K562 treated with DMSO at 1 percent for 12 hours (cell line): Measurements from ENCODE around the gene OR2B3. TPM values are rescaled to one million over a fixed set of nuclear protein-coding genes. Genes with fewer than 3 reads are reported as not detected.

Experiments
- total RNA-seq: library from RNA; unstranded; fragments of 300-600 nt; gene quantifications from 2 replicates; pipeline ENCODE4 v1.2.3, GENCODE V29; 2022; ENCODE audit not compliant: insufficient read depth

OR2B3 gene
- not detected in 2 replicates for total RNA-seq

GRCh38 chr6:29087213-29087612, at the start of gene OR2B3:
Gene OR2B3 (minus strand): TSS chr6:29087313. CDS start chr6:29087248, 65 bp downstream.

GRCh38 chr6:29107758-29108157, 20.6 kb upstream of the OR2B3 start, which contains the start of gene OR2J3:
Gene OR2J3 (plus strand): TSS chr6:29108058. CDS start chr6:29111891, 3,833 bp downstream.

GRCh38 chr6:29099190-29099589, 12.1 kb upstream of the OR2B3 start, which contains the start of gene OR2J1:
Gene OR2J1 (plus strand): TSS chr6:29099490. CDS start chr6:29100943, 1,453 bp downstream.

GRCh38 chr6:29045075-29045474, 42.0 kb downstream of the OR2B3 start, which contains the start of gene OR2W1:
Gene OR2W1 (minus strand): TSS chr6:29045175. CDS start chr6:29045175, 0 bp downstream.

Other genes starting within 250 kb of the OR2B3 start
- gene TRIM27, start 163.3 kb downstream of the OR2B3 start, total RNA-seq = 81.8 and 119 TPM in 2 replicates
- gene ZNF311, start 82.0 kb downstream of the OR2B3 start, total RNA-seq = 5.9 and 9.1 TPM in 2 replicates
- not detected in 2 replicates for gene OR2W1, start 42.1 kb downstream of the OR2B3 start, total RNA-seq
- not detected in 2 replicates for gene OR2J1, start 12.2 kb upstream of the OR2B3 start, total RNA-seq
- not detected in 2 replicates for gene OR2J3, start 20.7 kb upstream of the OR2B3 start, total RNA-seq
- gene OR2J2, start 83.6 kb upstream of the OR2B3 start, total RNA-seq = not detected in 2 replicates
- not detected in 2 replicates for gene OR14J1, start 214.4 kb upstream of the OR2B3 start, total RNA-seq